GM21390 (cell line): ENCODE measurements around the gene OR5AL1.
"Not testable (repeated sequence)": the region's sequence is repeated elsewhere in the genome, so short reads cannot be mapped to it uniquely, and the experiment has no call there.

Experiments
- ATAC-seq: cut with Tn5 transposase; IDR thresholded peaks from one replicate; pipeline ENCODE4 v1.9.1; 2021; ENCODE audit not compliant: unreplicated experiment

The OR5AL1 gene

GRCh38 chr11:56412396-56412795, at the start of gene OR5AL1:
Gene OR5AL1, plus strand, starts transcription at chr11:56412696.
- no peak for ATAC-seq

GRCh38 chr11:56375324-56375723, 37.2 kb upstream of the OR5AL1 start, which contains the start of gene OR8U1:
Gene OR8U1, plus strand, starts transcription at chr11:56375624. Its CDS starts 0 bp downstream, at chr11:56375624.
- ATAC-seq = no peak

- no peak for ATAC-seq
Measured at GRCh38 chr11:56380120-56380519, 32.4 kb upstream of the OR5AL1 start.

- no peak for ATAC-seq
Measured at GRCh38 chr11:56394381-56394780, 18.1 kb upstream of the OR5AL1 start.

GRCh38 chr11:56396047-56396446, 16.4 kb upstream of the OR5AL1 start:
- no peak for ATAC-seq

- not testable (repeated sequence) for ATAC-seq
Measured at GRCh38 chr11:56401858-56402461, 10.5 kb upstream of the OR5AL1 start.

- ATAC-seq = no peak
Measured at GRCh38 chr11:56404393-56404792, 8.1 kb upstream of the OR5AL1 start.

- no peak for ATAC-seq
Measured at GRCh38 chr11:56410801-56411200, 1.7 kb upstream of the OR5AL1 start.

- no peak for ATAC-seq
Measured at GRCh38 chr11:56453521-56453920, 41.0 kb downstream of the OR5AL1 start.

GRCh38 chr11:56457076-56457475, 44.6 kb downstream of the OR5AL1 start:
- no peak for ATAC-seq
